B cell (primary cell): ENCODE measurements around the gene CREG1. TPM values are rescaled to one million over a fixed set of nuclear protein-coding genes. Genes with fewer than 3 reads are reported as not detected.

Source experiments
- ATAC-seq: fragments of 200-7000 bp; cut with Tn5 transposase; one replicate; pipeline ENCODE4 v1.10.0; 2021; ENCODE audit warnings: low read depth, mild to moderate bottlenecking, moderate number of reproducible peaks, moderate library complexity
- CTCF ChIA-PET: fragments of 350-600 bp; sonication (Branson Sonifier 250); formaldehyde crosslinking; loops from one replicate; lab custom pipeline; 2021; ENCODE audit warnings: antibody characterized with exemption, inconsistent platforms; lab: Charles Lee
- POLR2A ChIA-PET: fragments of 350-600 bp; sonication (Branson Sonifier 250); formaldehyde crosslinking; loops from one replicate; lab custom pipeline; 2021; ENCODE audit warnings: antibody characterized with exemption; lab: Charles Lee
- DNase-seq: peaks from one replicate; pipeline ENCODE4 v3.0.0; 2013
- H2AFZ ChIP-seq: 2 replicates; pipeline ENCODE4 v1.6.1; 2012; ENCODE audit warnings: mild to moderate bottlenecking, low read depth, low read length; ENCODE audit not compliant: insufficient read depth, poor library complexity, severe bottlenecking
- H3K27ac ChIP-seq, 2 donors: 1 replicate in 1 of 2; 2 replicates in 1 of 2; pipeline ENCODE4 v1.5.1; 2012 to 2013; ENCODE audit warnings: low read length in 2 of 2, mild to moderate bottlenecking in 2 of 2, moderate library complexity in 1 of 2
- H3K27me3 ChIP-seq, 4 experiments: fragments of 200-600 bp in 1 of 4; sonication (generic) in 1 of 4; replicated peaks in 1 of 4; 1 replicate in 2 of 4; 2 replicates in 2 of 4; pipeline versions ENCODE4 v1.6.1 to v1.7.0; 2013 to 2016; ENCODE audit warnings: low read length in 3 of 4, mild to moderate bottlenecking in 2 of 4, mixed read lengths in 1 of 4, moderate library complexity in 1 of 4; ENCODE audit not compliant: insufficient read depth in 4 of 4, control insufficient read depth in 3 of 4; ENCODE audit errors: control extremely low read depth in 1 of 4
- H3K36me3 ChIP-seq, 2 experiments: replicated peaks in 1 of 2; 1 replicate in 1 of 2; 2 replicates in 1 of 2; pipeline versions ENCODE4 v1.6.1 to v1.7.1; 2013; ENCODE audit warnings: low read length in 1 of 2; ENCODE audit not compliant: insufficient read depth in 2 of 2, control insufficient read depth in 1 of 2; ENCODE audit errors: control extremely low read depth in 1 of 2, extremely low read depth in 1 of 2
- H3K4me1 ChIP-seq, 2 donors: fragments of 200-600 bp in 1 of 2; sonication (generic) in 1 of 2; 1 replicate in 1 of 2; 2 replicates in 1 of 2; pipeline versions ENCODE4 v1.5.1 to v1.6.1; 2013 to 2017; ENCODE audit warnings: low read length in 2 of 2; ENCODE audit not compliant: control insufficient read depth in 2 of 2, insufficient read depth in 2 of 2
- H3K4me2 ChIP-seq: replicated peaks from 2 replicates; pipeline ENCODE3; 2012; ENCODE audit warnings: mild to moderate bottlenecking, low read depth, low read length; ENCODE audit not compliant: poor library complexity, severe bottlenecking
- H3K4me3 ChIP-seq, 5 experiments: fragments of 200-600 bp in 1 of 5; sonication (generic) in 1 of 5; 1 replicate in 3 of 5; 2 replicates in 2 of 5; pipeline versions ENCODE4 v1.5.1 to v1.7.0; 2011 to 2016; ENCODE audit warnings: low read length in 4 of 5, mild to moderate bottlenecking in 4 of 5, low read depth in 2 of 5, control low read depth in 1 of 5, moderate library complexity in 1 of 5; ENCODE audit not compliant: insufficient read depth in 1 of 5; ENCODE audit errors: control extremely low read depth in 1 of 5, extremely low read depth in 1 of 5
- H3K79me2 ChIP-seq: fragments of 200-600 bp; sonication (generic); one replicate; pipeline ENCODE4 v1.6.0; 2016; ENCODE audit warnings: low read length; ENCODE audit not compliant: control insufficient read depth, insufficient read depth
- H3K9ac ChIP-seq: fragments of 200-600 bp; sonication (generic); 2 replicates; pipeline ENCODE4 v1.6.1; 2017; ENCODE audit warnings: mild to moderate bottlenecking, low read length, moderate library complexity
- H3K9me3 ChIP-seq, 3 donors: one replicate each; pipeline versions ENCODE4 v1.6.1 to v1.7.1; 2013; ENCODE audit warnings: low read length in 2 of 3; ENCODE audit not compliant: control insufficient read depth in 2 of 3, insufficient read depth in 1 of 3; ENCODE audit errors: control extremely low read depth in 1 of 3
- H4K20me1 ChIP-seq: 2 replicates; pipeline ENCODE4 v1.6.0; 2012; ENCODE audit warnings: mild to moderate bottlenecking, low read length; ENCODE audit not compliant: insufficient read depth, control insufficient read depth, poor library complexity, severe bottlenecking
- H3K27ac Mint-ChIP-seq: one replicate; pipeline ENCODE4 v1.8.0; 2021; ENCODE audit warnings: mixed read lengths
- H3K27me3 Mint-ChIP-seq: one replicate; pipeline ENCODE4 v1.8.0; 2021; ENCODE audit warnings: mixed read lengths
- H3K4me1 Mint-ChIP-seq: one replicate; pipeline ENCODE4 v1.8.0; 2021; ENCODE audit warnings: mixed read lengths
- H3K4me3 Mint-ChIP-seq: one replicate; pipeline ENCODE4 v1.8.0; 2021; ENCODE audit warnings: mixed read lengths
- H3K9me3 Mint-ChIP-seq: one replicate; pipeline ENCODE4 v1.8.0; 2022; ENCODE audit warnings: mixed read lengths; ENCODE audit not compliant: insufficient read depth
- EZH2 ChIP-seq: IDR thresholded peaks from 2 replicates; pipeline ENCODE4 v1.6.1; 2012; ENCODE audit warnings: borderline replicate concordance, low read depth, mild to moderate bottlenecking, moderate library complexity, low read length; ENCODE audit not compliant: insufficient read depth, poor library complexity, severe bottlenecking
- WGBS: methylation state at CpG from one replicate; pipeline ENCODE4 v1.1.5; 2013; ENCODE audit warnings: missing lambda C conversion rate; ENCODE audit not compliant: insufficient coverage; 5-methylcytosine and 5-hydroxymethylcytosine counted together
- intact Hi-C: fragments of 100-400 bp; cut with micrococcal nuclease; formaldehyde crosslinking; loops from one replicate; pipeline ENCODE4 v1.10.0; 2022
- polyA plus RNA-seq: library from polyadenylated mRNA; depleted of rRNA; stranded (reverse); fragments of >200 nt; gene quantifications from 2 replicates; pipeline ENCODE4 v1.2.3, GENCODE V29; 2012
- total RNA-seq, 2 donors: library from RNA; stranded (reverse); fragments of 120-200 nt in 1 of 2; gene quantifications; 1 replicate in 1 of 2; 2 replicates in 1 of 2; pipeline versions ENCODE4 v1.2.3 to v1.2.4, GENCODE V29; 2013 to 2022
- TF ChIP-seq, protein P1 (sequence below): fragments of 200-600 bp; IDR thresholded peaks from one replicate; pipeline ENCODE4 v1.8.0; 2022; ENCODE audit warnings: antibody characterized with exemption, mild to moderate bottlenecking

Gene CREG1
- total and polyA plus RNA-seq, 2 donors (not counting 1 experiment from before 2014, with no cell fraction given), result 7.5 to 8.4 TPM

DNA sequence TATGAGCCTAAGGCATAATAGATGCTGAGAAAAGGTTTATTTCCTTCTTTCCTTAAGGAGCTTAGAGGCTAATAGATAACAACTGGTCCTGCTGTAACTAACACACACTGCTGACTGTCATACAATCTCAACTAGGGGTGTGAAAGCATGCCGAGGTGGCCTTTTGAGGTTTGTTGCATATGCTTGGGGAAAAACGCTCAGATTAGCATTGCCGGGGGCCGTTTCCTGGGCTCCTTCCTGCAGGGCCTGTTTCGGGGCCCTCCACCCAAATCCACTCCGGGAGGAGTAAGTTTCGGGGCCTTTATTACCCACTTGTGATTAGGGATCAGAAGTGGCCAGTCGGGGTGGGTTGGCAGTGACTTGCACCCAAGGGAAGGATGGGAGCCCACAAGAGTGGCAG is 49.3 kb upstream of the CREG1 start:
- Histone ChIP-seq H3K9me3 (peaks cover 4 to 18% (median 14%) of the 10 kb centered on the region in 3 donors), H4K20me1 (no peaks in the 10 kb centered on the region), H3K27ac (peak overlapping the region in 1 of 2 donors; percentile 81), H3K79me2 (peaks cover 84% of the 10 kb centered on the region), H3K4me2 (peak overlapping the region; percentile 66), H3K9ac (peak overlapping the region; percentile 15), H2AFZ (peak overlapping the region; percentile 62), H3K36me3 (no peaks in the 10 kb centered on the region), H3K4me3 (no peak overlapping the region), H3K4me1 (peaks cover 38 to 39% of the 10 kb centered on the region in 2 donors), H3K27me3 (no peaks in the 10 kb centered on the region)
- H3K4me3 Mint-ChIP-seq, result peak overlapping the region; percentile 44
- 0% methylated on average over 1 of the region's 8 CpGs for WGBS
- TF ChIP-seq, protein P1, sequence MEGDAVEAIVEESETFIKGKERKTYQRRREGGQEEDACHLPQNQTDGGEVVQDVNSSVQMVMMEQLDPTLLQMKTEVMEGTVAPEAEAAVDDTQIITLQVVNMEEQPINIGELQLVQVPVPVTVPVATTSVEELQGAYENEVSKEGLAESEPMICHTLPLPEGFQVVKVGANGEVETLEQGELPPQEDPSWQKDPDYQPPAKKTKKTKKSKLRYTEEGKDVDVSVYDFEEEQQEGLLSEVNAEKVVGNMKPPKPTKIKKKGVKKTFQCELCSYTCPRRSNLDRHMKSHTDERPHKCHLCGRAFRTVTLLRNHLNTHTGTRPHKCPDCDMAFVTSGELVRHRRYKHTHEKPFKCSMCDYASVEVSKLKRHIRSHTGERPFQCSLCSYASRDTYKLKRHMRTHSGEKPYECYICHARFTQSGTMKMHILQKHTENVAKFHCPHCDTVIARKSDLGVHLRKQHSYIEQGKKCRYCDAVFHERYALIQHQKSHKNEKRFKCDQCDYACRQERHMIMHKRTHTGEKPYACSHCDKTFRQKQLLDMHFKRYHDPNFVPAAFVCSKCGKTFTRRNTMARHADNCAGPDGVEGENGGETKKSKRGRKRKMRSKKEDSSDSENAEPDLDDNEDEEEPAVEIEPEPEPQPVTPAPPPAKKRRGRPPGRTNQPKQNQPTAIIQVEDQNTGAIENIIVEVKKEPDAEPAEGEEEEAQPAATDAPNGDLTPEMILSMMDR, result no peak
- TF ChIP-seq EZH2, result no peak
- POLR2A ChIA-PET, result interaction anchor here (0.6 to 6.6 kb wide), 3 partner anchors 14 to 254 kb away, joined by 4 to 136 read pairs (median 44); partner anchors contain the start of gene RCSD1
- ATAC-seq (no peak), DNase-seq (no peak)
- intact Hi-C loops, result loop anchor here (1.0 to 5.0 kb wide), 2 partner anchors 9 to 51 kb away; partner anchors contain the start of gene CREG1
- CTCF ChIA-PET, result interaction anchor here (1.4 to 12.1 kb wide), 8 partner anchors 14 to 114 kb away, joined by 3 to 378 read pairs (median 60); partner anchors contain the start of gene RCSD1
- H3K9me3 Mint-ChIP-seq, result peaks cover 6% of the 10 kb centered on the region
- H3K4me1 Mint-ChIP-seq, result peaks cover 43% of the 10 kb centered on the region
- H3K27ac Mint-ChIP-seq, result peak overlapping the region; percentile 73
- H3K27me3 Mint-ChIP-seq, result no peaks in the 10 kb centered on the region
